HL-60/S4 treated with phorbol 12-myristate 13-acetate at 8.2 ng/mL for 4 days and 3 days (cell line): ENCODE data around the gene MYBPHL.

Experiments used
- in situ Hi-C: fragments of 300-500 bp; cut with MboI; formaldehyde crosslinking; loops from 2 replicates; pipeline ENCODE4 v1.15.0; 2022; ENCODE audit warnings: low sequenced_read_pairs

Gene MYBPHL

DNA sequence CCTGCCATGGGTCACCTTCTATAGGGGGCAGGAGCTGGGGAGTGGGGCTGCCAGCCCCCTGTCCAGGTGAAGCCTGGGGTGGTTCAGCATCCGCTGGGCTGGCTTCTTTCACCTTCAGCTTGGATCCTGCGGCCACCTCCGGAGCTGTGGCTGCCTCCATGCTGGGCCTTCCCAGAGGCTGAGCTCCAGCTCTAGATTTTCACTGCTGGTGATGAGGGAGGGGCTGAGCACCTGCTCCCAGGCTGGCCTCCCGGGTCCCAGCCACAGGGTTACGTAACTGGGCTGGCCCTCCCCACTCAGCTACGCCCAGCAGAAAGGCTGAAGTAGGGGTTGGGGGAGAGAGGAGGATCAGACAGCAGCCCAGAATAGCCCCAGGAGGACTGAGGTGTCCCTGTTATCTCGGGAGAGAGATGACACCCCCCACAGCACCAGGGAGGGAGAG lies at the start of gene MYBPHL:
TSS of gene MYBPHL (minus strand) at position 180 of the 442 bp plus-strand sequence. CDS start at position 160, 20 bp downstream.
- in situ Hi-C loops: no loop called here

- in situ Hi-C loops: no loop called here
These were observed 49.7 kb upstream of the MYBPHL start for GRCh38 chr1:109356505-109356904.

- in situ Hi-C loops: no loop called here
These were observed 48.1 kb upstream of the MYBPHL start for GRCh38 chr1:109354929-109355328.

- in situ Hi-C loops: no loop called here
These were observed 44.6 kb upstream of the MYBPHL start for GRCh38 chr1:109351457-109351856.

DNA sequence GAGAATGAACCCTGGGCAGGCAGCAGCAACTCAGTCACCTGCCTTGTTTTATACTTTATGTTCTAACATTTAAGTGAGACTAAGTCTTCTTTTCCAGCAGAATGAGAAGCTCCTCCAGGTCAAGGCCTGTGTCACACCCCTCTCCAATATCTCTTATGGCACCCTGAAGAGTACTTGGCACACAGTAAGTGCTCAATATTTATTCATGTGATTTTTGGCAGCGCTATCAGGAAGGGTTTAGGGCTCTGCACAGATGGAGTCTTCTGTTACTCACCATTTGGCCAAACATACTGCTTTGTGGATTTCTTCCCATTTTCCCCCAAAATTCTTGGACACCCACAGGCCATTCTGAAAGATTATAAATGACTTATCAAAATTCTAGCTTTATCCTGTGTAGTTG lies 43.8 kb upstream of the MYBPHL start:
- in situ Hi-C loops: no loop called here

- in situ Hi-C loops: no loop called here
These were observed 43.4 kb upstream of the MYBPHL start for GRCh38 chr1:109350182-109350581.

- in situ Hi-C loops: no loop called here
These were observed 40.7 kb upstream of the MYBPHL start for GRCh38 chr1:109347511-109347910.

DNA sequence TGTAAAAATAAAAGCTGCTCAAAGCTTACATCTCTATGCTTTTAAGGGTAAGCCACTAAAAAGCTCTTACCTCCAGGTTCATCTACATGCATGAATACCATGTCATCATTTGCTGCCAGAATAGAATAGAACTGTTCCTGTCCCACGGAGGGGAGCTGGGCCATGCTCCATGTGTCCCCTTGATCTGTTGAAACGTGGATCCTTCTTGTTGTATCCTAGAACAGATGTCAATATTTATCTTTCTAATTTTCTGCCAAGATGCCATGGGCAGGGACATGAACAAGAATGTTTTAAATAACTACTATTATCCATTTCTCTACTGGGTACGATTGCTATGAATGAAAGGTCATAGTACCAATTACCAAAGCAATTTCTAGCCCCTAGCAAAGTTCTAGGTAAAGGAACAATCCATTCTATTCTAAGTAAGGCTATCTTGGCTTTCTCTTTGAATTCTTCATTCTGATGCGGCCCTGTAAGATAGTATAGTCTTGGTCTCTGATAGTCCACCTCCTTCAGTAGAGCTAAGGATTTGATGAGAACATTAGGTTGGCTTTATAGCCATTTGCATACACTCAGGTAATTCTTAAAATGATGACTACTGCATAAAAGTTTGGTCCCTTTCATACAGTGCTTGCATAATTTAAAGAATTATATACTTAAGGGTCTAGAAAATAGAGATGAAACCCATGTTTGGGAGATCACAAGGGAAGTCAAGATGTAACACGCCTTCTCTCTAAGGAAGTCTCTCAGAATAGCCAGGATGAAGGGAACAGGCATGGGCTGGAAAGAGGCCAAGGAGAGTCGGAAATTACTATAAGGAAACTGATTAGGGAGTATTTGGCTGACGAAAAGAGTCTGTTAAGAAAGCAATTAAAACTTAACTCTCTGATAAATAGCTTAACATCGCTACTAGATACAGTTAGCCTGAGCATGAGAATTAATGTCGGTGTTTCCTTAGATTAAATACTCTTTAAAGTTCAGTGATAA lies 35.4 kb upstream of the MYBPHL start:
- in situ Hi-C loops: no loop called here

- in situ Hi-C loops: no loop called here
These were observed 31.8 kb upstream of the MYBPHL start for GRCh38 chr1:109338608-109339007.

- in situ Hi-C loops: no loop called here
These were observed 31.3 kb upstream of the MYBPHL start for GRCh38 chr1:109338091-109338490.

DNA sequence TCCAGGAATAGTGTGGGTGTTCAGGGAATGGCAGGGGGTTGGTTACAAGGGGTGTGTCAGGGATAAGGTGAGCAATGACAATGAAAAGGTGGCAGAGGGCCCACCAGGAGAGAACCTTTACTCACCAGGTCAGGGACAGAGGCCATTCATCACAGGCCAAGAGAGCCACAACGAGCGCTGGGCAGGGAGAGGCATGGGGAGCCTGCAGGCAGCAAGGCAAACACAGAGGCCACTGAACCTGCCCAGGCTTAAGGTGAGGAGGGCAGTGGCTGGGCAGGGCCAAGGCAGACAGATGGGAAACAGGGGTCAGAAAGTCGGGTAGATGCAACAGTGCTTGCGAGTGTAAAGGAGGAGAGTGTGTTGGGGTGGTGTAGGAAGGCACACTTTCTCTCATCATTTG lies 28.3 kb upstream of the MYBPHL start:
- in situ Hi-C loops: no loop called here

DNA sequence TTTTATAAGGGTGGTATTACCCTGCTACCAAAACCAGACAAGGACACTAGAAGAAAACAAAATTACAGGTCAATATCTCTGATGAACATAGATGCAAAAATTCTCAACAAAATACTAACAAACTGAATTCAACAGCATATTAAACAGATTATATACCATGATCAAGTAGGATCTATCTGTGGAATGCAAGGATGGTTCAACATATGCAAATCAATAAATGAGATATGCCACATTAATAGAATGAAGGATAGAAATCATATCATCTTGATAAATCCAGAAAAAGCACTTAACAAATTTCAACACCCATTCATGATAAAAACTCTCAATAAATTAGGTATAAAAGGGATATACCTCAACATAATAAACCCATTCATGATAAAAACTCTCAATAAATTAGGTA lies 24.3 kb upstream of the MYBPHL start:
- in situ Hi-C loops: no loop called here

DNA sequence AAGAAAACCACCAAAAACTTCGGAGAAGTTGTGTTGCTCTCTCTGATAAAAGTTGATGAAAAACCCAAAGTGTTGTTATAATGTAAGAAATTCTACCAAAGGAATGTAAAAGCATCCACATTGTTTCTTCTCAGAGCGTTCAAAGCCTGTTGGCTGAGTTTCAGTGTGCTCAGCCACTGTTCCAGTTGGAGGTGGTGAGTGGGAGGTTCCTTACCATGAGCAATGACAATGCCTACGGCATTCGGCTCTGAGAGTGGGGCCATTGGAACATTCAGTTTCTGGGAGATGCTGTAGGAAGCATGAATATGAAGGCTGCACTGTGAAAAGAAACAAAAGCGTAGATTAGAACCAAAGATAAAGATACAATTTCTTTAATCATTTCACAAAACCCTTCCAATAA lies 20.5 kb upstream of the MYBPHL start:
- in situ Hi-C loops: no loop called here

GRCh38 chr1:109322974-109323373 lies 16.2 kb upstream of the MYBPHL start:
- in situ Hi-C loops: no loop called here

DNA sequence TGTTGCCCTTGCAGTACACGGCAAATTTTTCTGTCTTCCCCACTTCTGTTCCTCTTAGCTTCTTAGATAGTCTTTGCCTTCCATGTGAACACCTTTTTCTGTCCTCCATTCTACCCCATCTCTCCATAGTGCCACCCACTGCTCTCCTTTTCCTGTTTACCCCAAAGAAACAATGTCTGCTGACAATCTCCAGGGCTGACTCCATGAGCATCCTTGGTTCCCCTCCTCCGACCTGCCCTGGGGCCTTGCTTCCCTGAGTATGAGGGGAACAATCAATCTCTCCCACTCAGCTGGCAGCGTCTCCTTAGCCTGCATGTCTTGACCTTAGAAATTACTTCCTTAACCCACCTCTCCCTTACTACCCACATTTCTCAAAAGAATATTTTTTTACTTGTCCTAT lies 12.3 kb upstream of the MYBPHL start:
- in situ Hi-C loops: no loop called here

- in situ Hi-C loops: no loop called here
These were observed 9.7 kb upstream of the MYBPHL start for GRCh38 chr1:109316506-109316905.

DNA sequence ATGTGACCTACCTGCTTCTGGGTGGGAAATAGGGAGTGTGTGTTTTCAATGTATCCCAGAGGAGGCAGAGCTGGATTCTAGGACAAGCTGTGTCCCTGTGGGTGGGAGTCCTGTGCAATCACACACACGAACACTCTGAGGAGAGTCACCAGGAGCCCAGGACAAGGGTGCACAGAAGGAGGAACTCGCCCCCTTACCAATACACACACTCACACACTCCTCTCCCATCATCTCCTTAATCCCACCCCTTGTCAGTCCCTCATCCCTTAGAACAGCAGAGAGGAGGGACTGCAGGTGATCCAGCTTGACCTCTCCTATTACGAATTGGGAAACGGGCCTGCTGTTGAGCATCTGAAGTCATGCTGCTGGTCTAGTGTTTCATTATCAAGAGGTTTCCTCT lies 8.5 kb upstream of the MYBPHL start:
- in situ Hi-C loops: no loop called here

DNA sequence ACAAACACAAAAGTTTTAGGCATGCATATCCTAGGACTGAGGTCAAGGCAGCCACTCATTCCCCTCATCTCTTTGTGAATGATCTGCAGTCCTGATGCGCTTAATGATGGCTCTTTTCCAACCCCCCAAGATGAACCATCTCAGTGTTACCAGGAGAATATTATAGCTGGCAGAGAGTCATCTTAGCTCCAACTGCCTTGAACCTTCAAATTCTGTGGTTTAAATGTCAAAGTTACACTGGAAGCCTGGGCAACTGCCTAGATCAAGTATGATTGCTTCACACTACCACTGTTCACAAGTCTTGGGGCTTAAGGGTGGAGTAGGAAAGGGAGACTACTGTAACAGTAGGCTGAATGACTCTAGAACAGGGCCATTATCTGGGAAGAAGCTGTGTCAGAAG lies 8.0 kb upstream of the MYBPHL start:
- in situ Hi-C loops: no loop called here

DNA sequence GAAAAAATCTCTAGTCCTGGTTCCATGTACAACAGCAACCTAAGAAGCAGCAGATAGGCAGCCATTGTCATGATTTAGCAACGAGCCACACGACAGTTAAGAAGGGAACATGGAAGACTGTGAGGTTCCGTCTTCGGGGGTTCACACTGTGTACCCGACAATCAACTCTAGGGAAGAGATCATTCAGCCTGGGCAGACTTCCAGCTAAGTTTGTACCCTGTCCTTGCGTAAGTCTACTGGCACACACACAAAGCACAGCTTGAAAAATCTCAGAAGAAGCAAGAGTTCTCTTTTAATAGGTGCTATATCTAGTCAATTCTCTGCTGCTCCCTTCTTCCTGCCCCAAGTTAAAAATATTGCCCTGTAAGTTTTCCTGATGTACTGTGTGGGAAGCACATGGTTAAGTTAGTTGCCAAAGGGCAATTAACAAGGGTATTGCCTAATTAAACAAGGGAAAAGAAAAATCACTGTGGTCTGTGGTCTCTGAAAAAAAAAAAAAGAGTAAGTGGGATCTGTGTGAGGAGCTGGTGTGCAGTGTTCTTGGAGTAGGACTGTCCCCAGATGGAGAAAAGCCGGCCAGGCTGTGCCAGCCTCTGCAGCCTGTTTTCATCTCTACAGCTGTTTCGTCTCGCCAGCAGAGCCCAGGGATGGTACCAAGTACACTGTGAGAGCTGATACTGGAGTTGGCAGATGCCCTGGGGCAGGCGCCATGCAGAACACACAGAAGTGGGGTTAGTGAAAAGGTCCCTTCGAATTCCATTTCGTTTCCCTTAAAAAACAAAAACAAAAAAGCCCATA lies 6.4 kb upstream of the MYBPHL start:
- in situ Hi-C loops: no loop called here

DNA sequence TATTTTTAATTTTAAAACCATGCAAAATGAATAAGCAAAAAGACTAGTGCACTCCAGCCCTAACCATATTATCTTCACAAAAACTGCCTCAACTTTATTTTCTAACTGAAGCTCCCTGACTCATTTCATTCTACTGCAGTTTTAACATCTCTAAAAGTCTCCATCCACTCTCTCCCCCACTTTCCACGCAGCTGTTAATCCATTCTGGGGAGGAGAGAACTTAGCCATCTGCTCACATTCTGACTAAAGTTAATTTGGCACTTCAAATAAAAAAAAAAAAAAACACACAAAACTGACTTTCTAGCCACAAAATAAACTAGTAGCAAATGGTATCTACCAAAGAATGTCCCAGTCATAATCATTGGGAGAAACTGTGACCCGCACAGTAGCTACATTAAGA lies 5.4 kb upstream of the MYBPHL start:
- in situ Hi-C loops: no loop called here

- in situ Hi-C loops: no loop called here
These were observed 2.5 kb upstream of the MYBPHL start for GRCh38 chr1:109309347-109309746.
